GM12801 (cell line): ENCODE results near the gene PLCB1.

ENCODE experiments used
- TF ChIP-seq, protein P1 (sequence below): IDR thresholded peaks from one replicate; pipeline ENCODE4 v1.5.1; 2011; ENCODE audit warnings: control low read depth; ENCODE audit not compliant: insufficient read length; ENCODE audit errors: extremely low read depth

The PLCB1 gene

DNA sequence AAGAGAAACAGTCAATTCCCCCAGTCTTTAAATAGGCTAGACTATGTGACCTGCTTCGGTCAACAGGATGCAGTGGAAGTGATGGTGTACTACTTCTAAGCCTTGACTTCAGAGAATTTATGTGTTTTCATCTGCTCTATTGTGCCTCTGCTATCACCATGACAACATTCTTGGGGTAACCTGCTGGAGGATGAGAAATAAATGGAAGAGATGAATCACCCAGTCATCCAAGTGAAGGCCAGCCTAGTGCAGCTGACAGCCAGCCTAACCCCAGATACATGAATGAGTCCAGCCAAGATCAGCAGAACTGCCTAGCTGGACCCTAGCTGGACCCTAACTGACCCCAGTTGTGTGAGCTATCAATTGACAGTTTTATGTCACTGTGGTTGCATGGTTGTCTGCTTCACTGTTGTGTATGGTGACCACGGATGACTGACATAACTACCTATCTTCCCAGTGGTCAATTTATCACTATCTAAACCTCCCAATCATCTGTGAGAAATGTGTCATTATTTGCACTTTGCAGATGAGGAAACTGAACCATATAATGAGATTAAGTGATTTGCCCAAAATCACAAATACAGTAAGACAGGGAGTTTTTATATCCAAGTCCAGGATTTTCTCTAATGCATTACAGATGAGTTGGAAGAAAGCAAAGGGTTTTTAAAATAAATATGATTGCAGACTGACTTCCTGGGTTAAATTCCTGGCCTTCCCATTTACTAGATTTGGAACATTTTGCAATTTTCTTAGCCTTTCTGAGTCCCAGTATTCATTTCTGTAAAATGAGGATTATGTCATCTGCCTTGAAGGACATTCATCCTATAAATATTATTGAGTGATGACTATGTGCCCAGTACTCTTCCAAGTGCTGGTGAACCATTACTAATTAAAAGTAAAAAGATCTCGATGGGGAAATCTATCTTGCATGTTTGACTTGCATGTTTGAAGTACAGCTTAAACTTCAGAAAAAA is 800.4 kb downstream of the PLCB1 start:
- TF ChIP-seq, protein P1, sequence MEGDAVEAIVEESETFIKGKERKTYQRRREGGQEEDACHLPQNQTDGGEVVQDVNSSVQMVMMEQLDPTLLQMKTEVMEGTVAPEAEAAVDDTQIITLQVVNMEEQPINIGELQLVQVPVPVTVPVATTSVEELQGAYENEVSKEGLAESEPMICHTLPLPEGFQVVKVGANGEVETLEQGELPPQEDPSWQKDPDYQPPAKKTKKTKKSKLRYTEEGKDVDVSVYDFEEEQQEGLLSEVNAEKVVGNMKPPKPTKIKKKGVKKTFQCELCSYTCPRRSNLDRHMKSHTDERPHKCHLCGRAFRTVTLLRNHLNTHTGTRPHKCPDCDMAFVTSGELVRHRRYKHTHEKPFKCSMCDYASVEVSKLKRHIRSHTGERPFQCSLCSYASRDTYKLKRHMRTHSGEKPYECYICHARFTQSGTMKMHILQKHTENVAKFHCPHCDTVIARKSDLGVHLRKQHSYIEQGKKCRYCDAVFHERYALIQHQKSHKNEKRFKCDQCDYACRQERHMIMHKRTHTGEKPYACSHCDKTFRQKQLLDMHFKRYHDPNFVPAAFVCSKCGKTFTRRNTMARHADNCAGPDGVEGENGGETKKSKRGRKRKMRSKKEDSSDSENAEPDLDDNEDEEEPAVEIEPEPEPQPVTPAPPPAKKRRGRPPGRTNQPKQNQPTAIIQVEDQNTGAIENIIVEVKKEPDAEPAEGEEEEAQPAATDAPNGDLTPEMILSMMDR: no peak

DNA sequence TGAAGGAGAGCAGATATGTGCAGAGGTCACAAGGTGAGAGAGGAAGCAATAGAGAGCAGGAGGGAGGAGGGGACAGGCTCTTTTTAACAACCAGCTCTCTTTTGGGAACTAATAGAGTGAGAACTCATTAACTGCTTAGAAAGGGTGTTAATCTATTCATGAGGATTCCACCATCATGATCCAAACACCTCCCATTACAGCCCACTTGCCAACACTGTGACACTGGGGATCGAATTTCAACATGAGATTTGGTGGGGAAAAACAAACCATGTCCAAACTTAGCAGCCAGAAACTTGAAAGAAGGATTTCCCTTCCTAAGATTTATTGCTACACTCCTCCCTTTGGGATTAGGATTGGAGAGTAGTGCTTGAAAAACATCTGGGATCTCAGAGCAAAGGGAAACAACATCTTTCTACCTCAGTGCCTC is 801.3 kb downstream of the PLCB1 start:
- TF ChIP-seq, protein P1: no peak

DNA sequence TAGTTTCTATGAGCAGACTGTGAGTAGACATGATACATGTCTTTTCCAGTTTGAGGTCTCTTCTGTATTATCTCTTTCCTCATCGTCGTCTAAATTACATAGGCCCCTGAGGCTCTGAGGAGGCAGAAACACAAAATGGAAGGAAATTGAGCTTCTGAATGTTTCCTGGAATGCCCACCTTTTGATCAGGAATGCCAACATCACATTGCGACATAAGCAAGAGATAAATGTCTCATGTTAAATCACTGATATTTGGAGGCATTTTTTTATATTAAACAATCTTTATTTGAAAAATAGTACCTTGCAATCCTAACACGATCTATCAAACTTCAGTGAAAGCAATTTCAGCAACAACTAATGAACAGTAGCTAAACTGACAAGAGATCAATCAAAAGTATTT is 802.3 kb downstream of the PLCB1 start:
- TF ChIP-seq, protein P1: no peak
